Inflammatory macrophage treated with lipopolysaccharide for 1 hour (primary cell): Measurements from ENCODE around the gene HSD17B12.

Experiments
- DNase-seq, 2 donors: peaks; one replicate each; pipeline ENCODE4 v3.0.0-alpha.2; 2020 to 2022

Gene HSD17B12

GRCh38 chr11:43874738-43875137, 194.2 kb downstream of the HSD17B12 start:
- DNase-seq, result no peak

- no peak for DNase-seq
Measured at GRCh38 chr11:43879789-43880639, 199.5 kb downstream of the HSD17B12 start.

DNA sequence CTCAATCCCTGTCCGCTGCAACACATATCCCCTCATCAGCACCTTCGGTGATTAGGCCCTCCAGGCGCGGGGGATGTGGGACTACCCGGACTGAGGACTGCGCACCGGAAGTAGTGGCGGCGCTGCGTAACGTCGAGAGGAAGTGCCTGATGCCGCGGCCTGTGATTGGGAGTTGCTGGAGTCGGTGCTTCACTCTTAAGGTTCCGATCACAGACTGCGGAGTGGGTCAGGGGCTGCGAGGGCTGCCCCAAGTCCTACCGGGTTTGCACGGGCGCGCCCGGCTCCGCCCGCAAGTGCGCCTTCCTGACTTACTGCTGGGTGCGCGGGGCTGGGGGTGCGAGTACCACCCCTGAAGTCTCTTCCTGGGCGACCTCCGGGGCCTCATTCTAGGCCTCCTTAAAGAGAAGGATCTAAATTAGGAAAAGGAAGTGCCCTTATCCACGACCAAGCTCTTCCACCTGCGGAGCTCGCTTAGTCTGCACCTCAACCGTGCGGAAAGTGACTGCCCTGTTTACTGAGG, 200.2 kb downstream of the HSD17B12 start, which contains the start of gene ALKBH3:
Gene ALKBH3, plus strand, starts transcription at position 192 of the 520 bp plus-strand sequence. CDS start 1,822 bp downstream, outside the sequence.
- DNase-seq, result peak; percentile 88 to 94

DNA sequence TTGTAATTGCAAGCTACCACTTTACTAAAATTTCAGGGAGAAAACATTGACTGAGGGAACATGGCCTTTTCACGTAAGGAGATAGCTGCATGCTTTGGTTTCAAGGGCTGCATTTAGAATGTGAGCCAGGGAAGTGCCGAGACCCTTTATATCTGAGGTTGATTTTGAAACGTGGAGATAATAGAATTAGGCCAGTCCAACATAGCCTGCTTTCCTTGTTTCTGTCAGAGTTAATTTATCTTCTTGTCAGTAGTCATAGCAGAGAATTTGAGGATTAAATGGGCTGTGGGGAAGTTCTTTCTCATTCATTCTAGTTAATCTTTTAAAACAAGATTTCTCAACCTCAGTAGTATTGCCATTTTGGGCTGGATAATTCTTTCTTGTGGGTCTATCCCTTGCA, 212.3 kb downstream of the HSD17B12 start:
- no peak for DNase-seq

- no peak for DNase-seq
Measured at GRCh38 chr11:43894546-43894945, 214.0 kb downstream of the HSD17B12 start.

- no peak for DNase-seq
Measured at GRCh38 chr11:43895601-43896000, 215.1 kb downstream of the HSD17B12 start.

DNA sequence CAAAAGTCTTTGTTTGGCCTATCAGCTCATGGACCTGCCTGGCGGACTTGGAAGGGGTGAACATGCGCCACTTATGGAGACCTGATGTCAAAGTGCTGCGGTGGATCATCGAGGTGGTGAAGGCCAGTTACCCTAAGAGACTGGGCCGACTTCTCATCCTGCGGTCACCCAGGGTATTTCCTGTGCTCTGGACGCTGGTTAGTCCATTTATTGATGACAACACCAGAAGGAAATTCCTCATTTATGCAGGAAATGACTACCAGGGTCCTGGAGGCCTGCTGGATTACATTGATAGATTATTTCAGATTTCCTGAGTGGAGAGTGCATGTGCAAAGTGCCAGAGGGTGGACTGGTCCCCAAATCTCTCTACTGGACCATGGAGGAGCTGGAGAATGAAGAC, 218.0 kb downstream of the HSD17B12 start:
- no peak for DNase-seq

DNA sequence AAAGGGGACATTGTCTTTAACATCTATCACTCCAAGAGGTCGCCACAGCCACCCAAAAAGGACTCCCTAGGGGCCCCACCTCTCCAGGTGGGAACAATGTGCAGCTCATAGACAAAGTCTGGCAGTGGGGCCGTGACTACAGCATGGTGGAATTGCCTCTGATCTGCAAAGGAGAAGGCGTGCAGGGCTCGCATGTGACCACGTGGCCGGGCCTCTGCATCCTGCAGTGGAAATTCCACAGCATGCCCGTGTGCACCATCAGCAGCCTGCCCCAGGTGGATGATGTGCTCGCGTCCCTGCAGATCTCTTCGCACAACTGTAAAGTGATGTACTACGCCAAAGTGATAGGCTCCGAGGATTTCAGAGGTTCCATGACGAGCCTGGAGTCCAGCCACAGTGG, 218.6 kb downstream of the HSD17B12 start:
- DNase-seq, result no peak

GRCh38 chr11:43901551-43901950, 221.0 kb downstream of the HSD17B12 start:
- peak; percentile 8 to 63 for DNase-seq

GRCh38 chr11:43903078-43903477, 222.5 kb downstream of the HSD17B12 start:
- no peak for DNase-seq

DNA sequence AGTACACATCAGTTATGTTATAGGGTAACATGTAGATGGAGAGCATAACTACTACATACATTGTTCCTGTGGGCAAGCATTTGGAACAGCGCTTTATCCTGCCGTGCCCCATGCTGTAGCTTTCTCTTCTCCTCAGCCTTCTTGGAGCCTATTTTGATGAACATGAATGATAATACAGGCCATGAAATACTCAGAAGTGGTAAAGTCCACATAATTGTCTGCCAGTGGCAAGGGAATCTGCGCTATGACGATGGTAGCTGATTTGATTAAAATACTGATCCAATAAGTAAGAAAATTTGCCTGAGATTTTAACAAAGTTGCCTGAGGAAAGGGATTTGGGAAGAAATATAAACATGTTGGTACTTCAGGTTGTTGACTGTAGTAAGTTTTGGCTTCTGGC, 223.4 kb downstream of the HSD17B12 start:
- no peak for DNase-seq

DNA sequence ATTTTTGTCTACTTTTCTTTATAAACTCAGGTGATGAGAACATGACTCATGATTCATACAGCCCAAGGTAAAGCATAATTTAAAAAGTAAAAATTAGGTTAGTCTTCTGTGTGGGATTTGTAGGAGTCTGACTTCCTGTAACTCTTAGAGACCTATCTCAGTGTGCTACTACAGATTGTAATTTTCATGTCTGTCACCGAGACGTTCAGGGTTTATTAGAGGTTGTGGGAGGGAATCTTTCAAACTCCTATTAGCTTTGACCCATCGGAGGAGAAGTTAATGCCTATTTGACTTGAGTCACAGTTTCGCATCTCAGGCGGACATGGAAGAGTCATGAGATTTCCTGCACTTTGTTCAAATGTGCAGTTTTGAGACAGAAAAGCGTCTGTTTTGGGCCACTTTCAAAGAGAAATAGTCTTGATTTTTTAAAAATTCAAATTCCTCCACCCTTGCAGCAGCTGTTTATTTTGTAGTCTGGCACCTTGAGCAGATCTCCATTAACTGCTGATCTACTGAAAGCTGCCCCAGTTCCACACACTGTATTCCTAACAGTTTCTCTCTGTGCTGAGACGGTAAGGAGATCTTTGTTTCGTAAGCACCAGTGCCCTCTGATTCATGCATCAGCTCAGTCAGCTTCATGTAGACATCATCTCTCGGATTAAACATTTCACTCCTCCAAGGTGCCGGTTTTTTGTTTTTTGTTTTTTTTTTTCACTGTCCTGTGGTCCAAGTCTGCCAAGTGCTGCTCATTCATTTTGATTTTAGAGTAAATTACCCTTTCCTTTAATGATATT, 224.4 kb downstream of the HSD17B12 start:
- no peak for DNase-seq

- DNase-seq, result peak in 1 of 2 donors; percentile 9
Measured at GRCh38 chr11:43905813-43906241, 225.3 kb downstream of the HSD17B12 start.
